HUES64 (cell line): ENCODE data around the gene CCDC7.
"Not testable (repeated sequence)": the region's sequence is repeated elsewhere in the genome, so short reads cannot be mapped to it uniquely, and the experiment has no call there.

ENCODE experiments used
- H3K27ac ChIP-seq: 2 replicates; pipeline ENCODE4 v1.7.0; 2013; ENCODE audit warnings: low read depth, low read length, inconsistent platforms
- H3K27me3 ChIP-seq: 2 replicates; pipeline ENCODE4 v1.6.1; 2013; ENCODE audit warnings: mild to moderate bottlenecking, low read length; ENCODE audit not compliant: insufficient read depth
- H3K36me3 ChIP-seq: 2 replicates; pipeline ENCODE4 v1.6.1; 2013; ENCODE audit warnings: mild to moderate bottlenecking, low read length; ENCODE audit not compliant: insufficient read depth
- H3K4me1 ChIP-seq: 2 replicates; pipeline ENCODE4 v1.6.1; 2013; ENCODE audit warnings: mild to moderate bottlenecking, low read length, moderate library complexity; ENCODE audit not compliant: insufficient read depth
- H3K4me3 ChIP-seq: 2 replicates; pipeline ENCODE4 v1.5.1; 2013; ENCODE audit warnings: mild to moderate bottlenecking, low read length, moderate library complexity
- H3K9ac ChIP-seq: 2 replicates; pipeline ENCODE4 v1.6.1; 2013; ENCODE audit warnings: mild to moderate bottlenecking, low read depth, low read length
- H3K9me3 ChIP-seq: 2 replicates; pipeline ENCODE4 v1.6.1; 2013; ENCODE audit warnings: low read depth, low read length; ENCODE audit not compliant: insufficient read depth
- WGBS: fragments of 150-250, 120-280 bp; methylation state at CpG from one replicate; pipeline ENCODE4 v1.1.7; 2013; ENCODE audit warnings: missing lambda C conversion rate; 5-methylcytosine and 5-hydroxymethylcytosine counted together

CCDC7 gene

DNA sequence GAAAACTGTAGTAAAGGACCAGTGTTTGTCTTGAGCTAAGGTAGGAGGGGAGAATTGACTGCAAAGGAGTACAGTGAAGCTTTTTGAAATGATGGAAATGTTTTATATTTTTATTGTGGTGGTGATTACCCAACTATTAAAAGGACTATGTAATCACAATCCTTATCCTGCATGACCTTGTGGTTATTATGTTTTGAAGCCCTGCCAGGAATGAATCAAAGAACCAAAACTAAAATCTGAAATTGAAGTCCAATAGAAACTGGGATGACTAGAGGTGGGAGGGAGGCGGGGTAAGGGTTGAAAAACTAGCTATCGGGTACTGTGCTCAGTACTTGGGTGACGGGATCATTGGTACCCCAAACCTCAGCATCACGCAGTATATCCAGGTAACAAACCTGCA is 8.2 kb downstream of the CCDC7 start:
- Histone ChIP-seq H3K27ac (no peak overlapping the region), H3K36me3 (no peaks in the 10 kb centered on the region), H3K4me1 (no peaks in the 10 kb centered on the region), H3K9ac (no peak overlapping the region), H3K9me3 (no peaks in the 10 kb centered on the region), H3K4me3 (no peak overlapping the region), H3K27me3 (no peaks in the 10 kb centered on the region)
- 95% methylated on average over 4 of the region's 4 CpGs for WGBS

DNA sequence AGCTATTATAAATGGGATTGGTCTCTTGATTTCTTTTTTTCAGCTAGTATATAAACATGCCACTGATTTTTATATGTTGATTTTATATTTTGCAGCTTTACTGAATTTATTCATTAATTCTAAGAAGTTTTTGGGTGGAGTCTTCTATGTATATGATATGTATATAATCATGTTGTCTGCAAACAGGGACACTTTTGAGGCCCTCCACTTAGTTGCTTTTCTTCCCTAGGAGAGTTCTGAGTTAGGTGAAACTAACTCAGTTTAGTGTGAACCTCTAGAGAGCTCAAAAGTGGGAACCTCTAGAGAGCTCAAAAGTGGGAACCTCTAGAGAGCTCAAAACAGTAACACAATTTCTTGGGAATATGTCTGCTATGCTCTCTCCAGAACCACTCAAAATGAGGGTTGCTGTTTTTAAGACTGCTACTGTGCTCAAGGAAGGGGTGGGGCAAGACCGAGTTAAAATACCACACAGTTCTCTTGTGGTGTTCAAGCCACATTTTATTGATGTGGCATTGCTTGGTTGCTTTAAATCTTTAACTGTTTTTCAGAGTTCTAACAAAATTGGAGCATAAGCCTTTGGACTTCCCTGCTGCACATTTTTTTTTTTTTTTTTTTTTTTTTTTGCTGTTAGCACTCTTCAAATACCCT is 13.2 kb downstream of the CCDC7 start:
- H3K9ac ChIP-seq = no peak overlapping the region
- no peak overlapping the region for H3K27ac ChIP-seq
- H3K27me3 ChIP-seq = no peaks in the 10 kb centered on the region
- 89% methylated on average over 1 of the region's 1 CpG for WGBS
- H3K9me3 ChIP-seq = no peaks in the 10 kb centered on the region
- H3K4me3 ChIP-seq = no peak overlapping the region
- H3K36me3 ChIP-seq = no peaks in the 10 kb centered on the region
- no peaks in the 10 kb centered on the region for H3K4me1 ChIP-seq

DNA sequence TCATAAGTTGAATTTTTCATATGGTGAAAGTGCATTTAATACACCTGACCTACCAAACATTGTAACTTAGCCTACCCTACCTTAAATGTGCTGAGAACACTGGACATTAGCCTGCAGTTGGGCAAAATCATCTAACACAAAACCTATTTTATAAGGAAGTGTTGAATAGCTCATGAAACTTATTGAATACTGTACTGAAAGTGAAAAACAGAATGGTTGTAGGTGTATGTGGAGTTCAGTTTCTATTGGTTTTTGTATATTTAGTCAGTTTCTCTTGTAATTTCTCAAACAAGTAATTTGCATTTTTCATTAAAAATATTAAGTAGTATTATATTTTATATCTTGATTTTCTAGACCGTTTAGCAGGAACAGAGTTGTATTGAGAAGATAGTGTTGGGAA is 15.3 kb downstream of the CCDC7 start:
- H3K27me3 ChIP-seq = no peaks in the 10 kb centered on the region
- no peaks in the 10 kb centered on the region for H3K36me3 ChIP-seq
- no peak overlapping the region for H3K9ac ChIP-seq
- no peaks in the 10 kb centered on the region for H3K4me1 ChIP-seq
- no peaks in the 10 kb centered on the region for H3K9me3 ChIP-seq
- WGBS = 100% methylated on average over 1 of the region's 1 CpG
- no peak overlapping the region for H3K4me3 ChIP-seq
- H3K27ac ChIP-seq = no peak overlapping the region

DNA sequence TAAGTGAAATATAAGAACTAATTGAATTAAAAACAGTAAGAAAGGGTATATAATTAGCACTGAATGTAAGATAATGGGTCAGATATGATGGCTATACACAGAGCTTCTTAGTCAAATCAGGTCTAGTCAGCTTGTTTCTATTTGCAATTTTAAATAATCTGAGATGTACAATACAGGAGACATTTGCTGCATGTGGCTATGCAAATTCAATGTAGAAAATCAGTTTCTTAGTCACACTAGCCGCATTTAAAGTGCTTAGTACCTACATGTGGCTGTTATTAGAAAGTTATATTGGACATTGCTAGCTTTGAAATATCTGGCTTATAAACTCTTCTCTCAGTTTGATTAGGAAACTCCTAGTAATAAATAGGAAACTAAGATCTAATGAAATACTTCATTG is 25.3 kb downstream of the CCDC7 start:
- no peaks in the 10 kb centered on the region for H3K9me3 ChIP-seq
- no peak overlapping the region for H3K9ac ChIP-seq
- H3K27me3 ChIP-seq = no peaks in the 10 kb centered on the region
- no peaks in the 10 kb centered on the region for H3K4me1 ChIP-seq
- H3K36me3 ChIP-seq = no peaks in the 10 kb centered on the region
- 100% methylated on average over 1 of the region's 1 CpG for WGBS
- H3K4me3 ChIP-seq = no peak overlapping the region
- no peak overlapping the region for H3K27ac ChIP-seq

DNA sequence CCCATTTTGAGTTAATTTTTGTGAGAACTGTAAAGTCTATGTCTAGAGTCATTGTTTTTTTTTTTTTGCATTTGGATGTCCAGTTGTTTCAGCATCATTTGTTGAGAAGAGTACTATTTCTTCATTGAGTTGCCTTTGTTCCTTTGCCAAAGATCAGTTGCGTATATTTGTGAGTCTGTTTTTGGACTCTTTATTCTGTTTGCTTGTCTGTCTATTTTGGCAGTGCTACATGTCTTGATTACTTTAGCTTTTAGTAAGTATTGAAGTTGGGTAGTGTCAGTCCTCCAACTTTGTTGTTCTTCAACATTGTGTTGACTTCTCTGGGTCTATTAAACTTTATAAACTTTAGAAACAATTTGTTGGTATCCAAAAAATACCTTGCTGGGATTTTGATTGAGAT is 31.6 kb downstream of the CCDC7 start:
- Histone ChIP-seq H3K27ac (no peak overlapping the region), H3K27me3 (no peaks in the 10 kb centered on the region), H3K4me1 (no peaks in the 10 kb centered on the region), H3K36me3 (no peaks in the 10 kb centered on the region), H3K9me3 (peaks cover 10% of the 10 kb centered on the region; the same call in 1 of the 2 replicates), H3K4me3 (no peak overlapping the region), H3K9ac (no peak overlapping the region)
- 97% methylated on average over 1 of the region's 1 CpG for WGBS

DNA sequence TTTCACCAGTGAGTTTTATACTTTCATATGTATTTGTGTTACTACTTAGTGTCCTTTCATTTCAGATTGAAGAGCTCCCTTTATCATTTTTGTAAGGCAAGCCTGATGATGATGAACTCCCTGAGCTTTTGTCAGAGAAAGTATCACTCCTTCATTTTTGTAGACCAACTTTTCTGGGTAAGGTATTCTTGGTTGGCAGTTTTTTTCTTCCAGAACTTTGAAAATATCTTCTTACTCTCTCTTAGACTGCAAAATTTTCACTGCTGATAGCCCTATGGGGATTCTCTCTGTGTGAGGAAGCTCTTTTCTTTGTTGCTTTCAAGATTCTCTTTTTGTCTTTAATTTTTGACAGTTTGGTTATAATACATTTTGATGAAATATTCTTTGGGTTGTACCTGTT is 35.7 kb downstream of the CCDC7 start:
- H3K9me3 ChIP-seq = peaks cover 13% of the 10 kb centered on the region; the same call in 1 of the 2 replicates
- H3K9ac ChIP-seq = no peak overlapping the region
- no peaks in the 10 kb centered on the region for H3K36me3 ChIP-seq
- H3K4me3 ChIP-seq = no peak overlapping the region
- no peak overlapping the region for H3K27ac ChIP-seq
- H3K4me1 ChIP-seq = no peaks in the 10 kb centered on the region
- H3K27me3 ChIP-seq = no peaks in the 10 kb centered on the region

DNA sequence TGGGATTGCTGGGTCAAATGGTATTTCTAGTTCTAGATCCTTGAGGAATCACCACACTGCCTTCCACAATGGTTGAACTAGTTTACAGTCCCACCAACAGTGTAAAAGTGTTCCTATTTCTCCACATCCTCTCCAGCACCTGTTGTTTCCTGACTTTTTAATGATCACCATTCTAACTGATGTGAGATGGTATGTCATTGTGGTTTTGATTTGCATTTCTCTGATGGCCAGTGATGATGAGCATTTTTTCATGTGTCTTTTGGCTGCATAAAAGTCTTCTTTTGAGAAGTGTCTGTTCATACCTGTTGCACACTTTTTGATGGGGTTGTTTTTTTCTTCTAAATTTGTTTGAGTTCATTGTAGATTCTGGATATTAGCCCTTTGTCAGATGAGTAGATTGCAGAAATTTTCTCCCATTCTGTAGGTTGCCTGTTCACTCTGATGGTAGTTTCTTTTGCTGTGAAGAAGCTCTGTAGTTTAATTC is 37.1 kb downstream of the CCDC7 start:
- H3K4me3 ChIP-seq, H3K9ac ChIP-seq, H3K27ac ChIP-seq, H3K4me1 ChIP-seq, H3K36me3 ChIP-seq, H3K27me3 ChIP-seq: not testable (repeated sequence)
- H3K9me3 ChIP-seq = peaks cover 13% of the 10 kb centered on the region; the same call in 1 of the 2 replicates

DNA sequence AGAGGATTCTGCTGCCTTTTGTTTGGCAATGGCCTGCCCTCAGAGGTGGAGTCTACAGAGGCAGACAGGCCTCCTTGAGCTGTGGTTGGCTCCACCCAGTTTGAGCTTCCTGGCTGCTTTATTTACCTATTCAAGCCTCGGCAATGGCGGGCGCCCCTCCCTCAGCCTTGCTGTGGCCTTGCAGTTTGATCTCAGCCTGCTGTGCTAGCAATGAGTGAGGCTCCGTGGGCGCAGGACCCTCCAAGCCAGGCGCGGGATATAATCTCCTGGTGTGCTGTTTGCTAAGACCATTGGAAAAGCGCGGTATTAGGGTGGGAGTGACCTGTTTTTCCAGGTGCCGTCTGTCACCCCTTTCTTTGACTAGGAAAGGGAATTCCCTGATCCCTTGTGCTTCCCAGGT is 42.1 kb downstream of the CCDC7 start:
- not testable (repeated sequence) for H3K27me3 ChIP-seq, H3K4me1 ChIP-seq, H3K9ac ChIP-seq, H3K4me3 ChIP-seq, H3K27ac ChIP-seq, H3K36me3 ChIP-seq
- H3K9me3 ChIP-seq = peaks cover 30% of the 10 kb centered on the region
- WGBS = 84% methylated on average over 10 of the region's 10 CpGs

DNA sequence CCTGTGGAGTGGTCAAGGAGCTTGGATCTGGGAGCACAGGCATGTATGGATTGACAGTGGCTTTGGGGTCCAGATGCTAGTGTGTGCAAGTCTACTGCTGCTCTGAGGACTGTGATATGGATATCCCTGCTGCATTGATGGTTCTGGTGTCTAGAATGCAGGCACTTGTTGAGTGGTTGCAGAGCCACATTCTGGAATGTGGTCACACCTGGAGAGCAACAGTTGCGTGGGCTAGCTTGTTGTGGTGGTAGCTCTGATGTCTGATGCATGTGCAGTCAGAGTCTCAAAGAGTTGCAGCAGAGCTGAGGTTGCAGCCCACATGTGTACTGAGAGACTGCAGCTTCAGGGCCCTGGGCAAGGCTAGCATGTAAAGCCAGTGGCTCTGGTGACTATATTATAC is 43.2 kb downstream of the CCDC7 start:
- 90% methylated on average over 1 of the region's 1 CpG for WGBS
- Histone ChIP-seq H3K27me3 (no peaks in the 10 kb centered on the region), H3K4me3 (no peak overlapping the region), H3K4me1 (no peaks in the 10 kb centered on the region), H3K9ac (no peak overlapping the region), H3K36me3 (no peaks in the 10 kb centered on the region), H3K9me3 (peaks cover 27% of the 10 kb centered on the region), H3K27ac (no peak overlapping the region)

DNA sequence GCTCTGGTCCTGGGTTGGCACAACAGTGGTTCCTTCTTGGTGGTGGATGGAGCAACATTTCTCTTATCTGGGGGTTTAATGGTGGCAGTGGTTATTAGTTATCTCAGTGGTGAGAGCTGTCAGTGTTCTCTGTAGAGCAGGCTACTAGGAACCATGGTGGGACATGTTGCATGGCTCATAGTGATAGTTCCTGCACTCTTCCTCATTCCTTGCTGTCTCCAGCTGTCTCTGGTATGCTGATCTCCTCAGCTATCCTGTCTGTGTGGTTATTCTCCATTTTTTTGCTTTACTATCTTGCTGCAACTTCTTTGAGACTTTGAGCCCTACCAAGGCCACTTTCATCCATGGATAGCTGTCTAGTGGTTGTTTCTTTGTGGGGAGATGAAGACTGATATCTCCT is 44.0 kb downstream of the CCDC7 start:
- Histone ChIP-seq H3K9me3 (peaks cover 27% of the 10 kb centered on the region), H3K4me3 (no peak overlapping the region), H3K36me3 (no peaks in the 10 kb centered on the region), H3K4me1 (no peaks in the 10 kb centered on the region), H3K27me3 (no peaks in the 10 kb centered on the region), H3K9ac (no peak overlapping the region), H3K27ac (no peak overlapping the region)

DNA sequence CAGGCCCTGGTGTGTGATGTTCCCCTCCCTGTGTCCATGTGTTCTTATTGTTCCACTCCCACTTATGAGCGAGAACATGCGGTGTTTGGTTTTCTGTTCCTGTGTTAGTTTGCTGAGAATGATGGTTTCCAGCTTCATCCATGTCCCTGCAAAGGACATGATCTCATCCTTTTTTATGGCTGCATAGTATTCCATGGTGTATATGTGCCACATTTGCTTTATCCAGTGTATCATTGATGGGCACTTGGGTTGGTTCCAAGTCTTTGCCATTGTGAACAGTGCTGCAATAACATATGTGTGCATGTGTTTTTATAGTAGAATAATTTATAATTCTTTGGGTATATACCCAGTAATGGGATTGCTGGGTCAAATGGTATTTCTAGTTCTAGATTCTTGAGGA is 48.6 kb downstream of the CCDC7 start:
- H3K4me3 ChIP-seq, H3K4me1 ChIP-seq, H3K36me3 ChIP-seq, H3K27ac ChIP-seq, H3K9ac ChIP-seq, H3K27me3 ChIP-seq: not testable (repeated sequence)
- peaks cover 15% of the 10 kb centered on the region for H3K9me3 ChIP-seq
- WGBS = no CpG with 5 or more reads among the region's 2 CpGs

DNA sequence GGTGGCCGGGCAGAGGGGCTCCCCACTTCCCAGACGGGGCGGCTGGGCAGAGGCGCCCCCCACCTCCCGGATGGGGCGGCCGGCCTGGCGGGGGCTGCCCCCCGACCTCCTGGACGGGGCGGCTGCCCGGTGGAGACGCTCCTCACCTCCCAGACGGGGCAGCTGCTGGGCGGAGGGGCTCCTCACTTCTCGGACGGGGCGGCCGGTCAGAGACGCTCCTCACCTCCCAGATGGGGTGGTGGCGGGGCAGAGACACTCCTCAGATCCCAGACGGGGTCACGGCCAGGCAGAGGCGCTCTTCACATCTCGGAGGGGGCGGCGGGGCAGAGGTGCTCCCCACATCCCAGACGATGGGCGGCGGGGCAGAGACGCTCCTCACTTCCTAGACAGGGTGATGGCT is 54.2 kb downstream of the CCDC7 start:
- not testable (repeated sequence) for H3K4me1 ChIP-seq, H3K4me3 ChIP-seq, H3K36me3 ChIP-seq, H3K9ac ChIP-seq, H3K27ac ChIP-seq, H3K27me3 ChIP-seq
- WGBS = 96% methylated on average over 31 of the region's 31 CpGs
- H3K9me3 ChIP-seq = peaks cover 16% of the 10 kb centered on the region
